ENCODE data around the gene MYOG. TPM values are rescaled to one million over a fixed set of nuclear protein-coding genes. Genes with fewer than 3 reads are reported as not detected.

The MYOG gene
- total RNA-seq, 1 donor from 2014 or later: not detected

GRCh38 chr1:203078478-203078877 lies 7.3 kb downstream of the MYOG start:
- DNase-seq (ENCODE audit: low read depth): no peak
- Histone ChIP-seq H3K4me3 (ENCODE audit: low read depth, low read length) (no peak overlapping the region), H3K27me3 (ENCODE audit: control insufficient read depth, insufficient read depth, low read length) (peaks cover 27% of the 10 kb centered on the region), H3K36me3 (ENCODE audit: control insufficient read depth, insufficient read depth, low read length) (no peaks in the 10 kb centered on the region)
- TF ChIP-seq CTCF (IDR thresholded peaks at IDR 0.05; ENCODE audit: insufficient read depth, low read length, poor library complexity, severe bottlenecking): no peak

DNA sequence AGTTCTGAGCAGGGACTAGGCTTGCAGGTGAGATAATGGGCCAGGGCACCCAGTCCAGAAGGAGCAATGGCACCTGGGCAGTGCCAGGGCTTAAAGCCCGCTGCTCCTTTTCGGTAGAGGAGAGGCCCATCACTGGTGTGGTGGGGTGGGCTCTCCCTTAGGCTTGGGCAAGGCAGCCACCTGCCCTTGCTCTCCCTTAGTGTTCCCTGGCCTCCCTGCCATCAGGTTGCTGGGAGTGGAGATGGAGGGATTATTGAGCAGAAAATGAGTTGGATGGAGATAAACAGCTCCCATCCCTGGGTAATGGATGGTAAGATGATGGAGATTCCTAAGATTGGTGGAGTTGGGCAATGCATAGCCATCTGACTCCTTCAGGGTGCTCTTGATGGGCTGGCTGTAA lies 7.9 kb downstream of the MYOG start:
- H3K27me3 ChIP-seq (ENCODE audit: control insufficient read depth, insufficient read depth, low read length): peaks cover 27% of the 10 kb centered on the region

DNA sequence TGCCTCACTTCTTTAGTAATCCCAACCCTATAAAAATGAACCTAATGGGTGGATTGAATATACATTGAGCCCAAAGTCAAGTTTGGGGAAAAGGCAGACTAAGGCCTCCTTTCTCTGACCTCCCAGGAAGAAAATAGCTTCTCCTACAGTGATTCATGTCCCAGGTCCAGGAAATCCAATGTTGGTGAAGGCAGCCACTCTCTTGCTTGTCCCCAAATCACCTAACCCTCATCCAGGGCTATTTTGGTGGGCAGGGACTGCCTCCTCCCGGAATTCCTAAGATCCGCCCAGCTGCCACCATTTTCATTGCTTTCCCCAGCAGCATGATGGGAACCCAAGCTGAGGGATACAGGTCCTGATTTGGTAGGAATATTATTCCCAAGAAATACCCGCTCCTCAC lies 8.4 kb downstream of the MYOG start:
- no peak for TF ChIP-seq CTCF (IDR thresholded peaks at IDR 0.05; ENCODE audit: insufficient read depth, low read length, poor library complexity, severe bottlenecking)
- Histone ChIP-seq H3K27me3 (ENCODE audit: control insufficient read depth, insufficient read depth, low read length) (peaks cover 22% of the 10 kb centered on the region), H3K4me3 (ENCODE audit: low read depth, low read length) (no peak overlapping the region), H3K36me3 (ENCODE audit: control insufficient read depth, insufficient read depth, low read length) (no peaks in the 10 kb centered on the region)
- DNase-seq (ENCODE audit: low read depth): no peak

More for the DNA sequence above, 7.9 kb downstream of the MYOG start:
- no peak for DNase-seq (ENCODE audit: low read depth)
- TF ChIP-seq CTCF (IDR thresholded peaks at IDR 0.05; ENCODE audit: insufficient read depth, low read length, poor library complexity, severe bottlenecking): no peak
- Histone ChIP-seq H3K36me3 (ENCODE audit: control insufficient read depth, insufficient read depth, low read length) (no peaks in the 10 kb centered on the region), H3K4me3 (ENCODE audit: low read depth, low read length) (no peak overlapping the region)

GRCh38 chr1:203076031-203076511 lies 9.7 kb downstream of the MYOG start:
- peak overlapping the region; percentile 11 for H3K4me3 ChIP-seq (ENCODE audit: low read depth, low read length)

DNA sequence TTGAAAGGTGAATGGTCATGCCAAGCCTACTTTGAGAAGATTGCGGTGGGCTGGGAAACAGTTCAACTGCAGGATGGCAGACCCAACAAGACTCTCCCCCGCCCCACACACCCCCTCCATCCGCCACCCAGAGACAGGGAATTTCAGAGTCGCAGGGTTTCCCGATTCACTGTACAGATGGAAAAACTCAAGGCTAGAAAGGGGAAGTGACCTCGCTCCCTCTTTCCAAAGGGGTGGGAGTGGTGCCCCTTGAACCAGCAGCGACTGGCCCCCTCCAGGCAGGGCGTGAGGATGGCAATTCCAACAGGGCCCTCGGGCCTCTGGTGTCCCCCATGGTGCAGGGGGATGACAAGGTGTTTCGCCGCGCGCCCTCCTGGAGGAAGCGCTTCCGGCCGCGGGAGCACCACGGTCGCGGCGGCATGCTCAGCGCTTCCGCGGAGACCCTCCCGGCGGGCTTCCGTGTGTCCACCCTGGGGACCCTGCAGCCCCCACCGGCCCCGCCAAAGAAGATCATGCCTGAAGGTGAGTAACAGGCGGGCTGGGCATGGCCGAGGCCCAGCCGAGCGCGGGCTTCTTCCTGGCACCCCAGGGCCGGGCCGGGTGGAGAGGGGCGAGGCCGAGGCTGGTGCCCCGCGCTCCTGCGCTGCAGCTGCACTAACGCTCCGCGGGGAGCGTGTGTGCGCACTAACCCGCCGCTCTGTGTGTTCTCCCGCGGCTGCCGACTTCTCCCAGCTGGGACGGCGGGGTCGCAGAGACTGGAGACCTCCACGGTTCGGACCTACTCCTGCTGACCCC lies 10.4 kb downstream of the MYOG start:
- Histone ChIP-seq H3K36me3 (ENCODE audit: control insufficient read depth, insufficient read depth, low read length) (no peaks in the 10 kb centered on the region), H3K27me3 (ENCODE audit: control insufficient read depth, insufficient read depth, low read length) (peaks cover 22% of the 10 kb centered on the region), H3K4me3 (ENCODE audit: low read depth, low read length) (peak overlapping the region; percentile 11)
- no peak for DNase-seq (ENCODE audit: low read depth)
- no peak for TF ChIP-seq CTCF (IDR thresholded peaks at IDR 0.05; ENCODE audit: insufficient read depth, low read length, poor library complexity, severe bottlenecking)

More at GRCh38 chr1:203076031-203076511, 9.7 kb downstream of the MYOG start:
- Histone ChIP-seq H3K27me3 (ENCODE audit: control insufficient read depth, insufficient read depth, low read length) (peaks cover 22% of the 10 kb centered on the region), H3K36me3 (ENCODE audit: control insufficient read depth, insufficient read depth, low read length) (no peaks in the 10 kb centered on the region)
- TF ChIP-seq CTCF (IDR thresholded peaks at IDR 0.05; ENCODE audit: insufficient read depth, low read length, poor library complexity, severe bottlenecking): no peak
- no peak for DNase-seq (ENCODE audit: low read depth)

Data from kidney epithelial cell (primary cell).